Measurements from ENCODE around the gene SH3TC1. TPM values are rescaled to one million over a fixed set of nuclear protein-coding genes. Genes with fewer than 3 reads are reported as not detected.

SH3TC1 gene
- total RNA-seq, 1 donor from 2014 or later = 50.6 TPM

DNA sequence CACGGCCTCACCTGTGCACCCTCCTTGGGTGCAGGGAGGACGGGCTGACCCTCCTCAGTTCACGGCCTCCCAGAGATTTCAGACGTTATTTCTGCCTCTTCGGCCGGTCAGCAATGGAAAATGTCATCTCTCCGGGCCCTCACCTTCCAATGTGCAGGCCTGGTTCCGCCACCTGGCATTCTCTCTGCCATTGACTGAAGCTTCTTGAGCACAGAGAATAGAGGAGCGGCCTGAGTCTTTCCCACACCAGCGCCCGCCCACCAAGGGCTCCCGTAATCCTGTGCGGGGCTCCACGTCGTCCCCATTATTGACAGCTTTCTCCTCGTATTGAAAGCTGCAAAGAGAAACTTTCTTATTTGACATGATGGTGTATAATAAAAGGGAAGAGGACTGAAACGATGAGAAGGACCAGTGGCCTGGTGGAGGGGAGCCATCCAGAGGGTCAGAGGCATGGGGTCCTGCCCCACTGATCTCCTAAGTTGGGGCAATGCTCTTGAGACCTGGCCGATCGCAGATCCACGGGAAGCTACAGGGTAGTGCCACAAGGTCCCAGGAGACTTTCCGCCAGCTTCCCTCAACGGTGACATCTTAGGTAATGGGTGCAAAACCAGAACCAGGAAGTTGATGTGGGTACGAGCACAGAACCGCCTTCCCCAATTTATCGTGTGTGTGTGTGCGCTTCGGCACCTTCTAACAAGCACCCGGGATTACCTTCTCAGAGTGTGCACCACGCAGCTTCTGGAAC is 91.0 kb downstream of the SH3TC1 start:
- TF ChIP-seq POLR2AphosphoS5 (IDR thresholded peaks at IDR 0.05; ENCODE audit: insufficient read depth in 1 of 2, low read depth in 1 of 2) (no peak), POLR2A (IDR thresholded peaks at IDR 0.05) (no peak)
- TF ChIP-seq, protein P1, sequence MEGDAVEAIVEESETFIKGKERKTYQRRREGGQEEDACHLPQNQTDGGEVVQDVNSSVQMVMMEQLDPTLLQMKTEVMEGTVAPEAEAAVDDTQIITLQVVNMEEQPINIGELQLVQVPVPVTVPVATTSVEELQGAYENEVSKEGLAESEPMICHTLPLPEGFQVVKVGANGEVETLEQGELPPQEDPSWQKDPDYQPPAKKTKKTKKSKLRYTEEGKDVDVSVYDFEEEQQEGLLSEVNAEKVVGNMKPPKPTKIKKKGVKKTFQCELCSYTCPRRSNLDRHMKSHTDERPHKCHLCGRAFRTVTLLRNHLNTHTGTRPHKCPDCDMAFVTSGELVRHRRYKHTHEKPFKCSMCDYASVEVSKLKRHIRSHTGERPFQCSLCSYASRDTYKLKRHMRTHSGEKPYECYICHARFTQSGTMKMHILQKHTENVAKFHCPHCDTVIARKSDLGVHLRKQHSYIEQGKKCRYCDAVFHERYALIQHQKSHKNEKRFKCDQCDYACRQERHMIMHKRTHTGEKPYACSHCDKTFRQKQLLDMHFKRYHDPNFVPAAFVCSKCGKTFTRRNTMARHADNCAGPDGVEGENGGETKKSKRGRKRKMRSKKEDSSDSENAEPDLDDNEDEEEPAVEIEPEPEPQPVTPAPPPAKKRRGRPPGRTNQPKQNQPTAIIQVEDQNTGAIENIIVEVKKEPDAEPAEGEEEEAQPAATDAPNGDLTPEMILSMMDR (IDR thresholded peaks at IDR 0.05) = no peak
- DNase-seq (ENCODE audit: extremely low spot score in 2 of 2) = no peak
- H3K27me3 ChIP-seq = no peaks in the 10 kb centered on the region
- intact Hi-C loops (cut with DNase I) = no loop called here
- H3K27ac ChIP-seq = no peak overlapping the region
- H3K4me1 ChIP-seq = no peaks in the 10 kb centered on the region
- no peak overlapping the region for H3K4me3 ChIP-seq
- H3K9me3 ChIP-seq = no peaks in the 10 kb centered on the region
- peaks cover 0 to 7% of the 10 kb centered on the region in 2 donors for H3K36me3 ChIP-seq

DNA sequence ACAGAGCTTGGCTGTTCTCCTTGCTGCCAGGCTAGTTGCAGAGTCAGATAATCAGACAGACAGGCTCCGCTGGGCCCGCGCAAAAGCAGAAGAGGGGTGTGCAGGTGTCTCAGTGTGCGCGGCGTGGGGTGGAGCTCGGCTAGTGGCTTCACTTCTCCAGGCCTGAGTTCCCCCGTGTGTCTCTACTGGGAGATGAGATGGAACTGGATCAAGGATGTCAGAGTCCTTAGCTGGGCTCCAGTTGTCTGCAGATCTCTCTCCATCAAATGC is 91.5 kb downstream of the SH3TC1 start:
- intact Hi-C loops (cut with DNase I) = no loop called here
- H3K4me3 ChIP-seq = no peak overlapping the region
- TF ChIP-seq POLR2A (IDR thresholded peaks at IDR 0.05) (no peak), POLR2AphosphoS5 (IDR thresholded peaks at IDR 0.05; ENCODE audit: insufficient read depth in 1 of 2, low read depth in 1 of 2) (no peak)
- TF ChIP-seq, protein P1 (IDR thresholded peaks at IDR 0.05) = no peak
- no peaks in the 10 kb centered on the region for H3K9me3 ChIP-seq
- no peaks in the 10 kb centered on the region for H3K4me1 ChIP-seq
- H3K27me3 ChIP-seq = no peaks in the 10 kb centered on the region
- no peak overlapping the region for H3K27ac ChIP-seq
- DNase-seq (ENCODE audit: extremely low spot score in 2 of 2) = no peak
- peaks cover 0 to 7% of the 10 kb centered on the region in 2 donors for H3K36me3 ChIP-seq

Other genes starting within 250 kb of the SH3TC1 start
- gene ABLIM2, start 40.5 kb upstream of the SH3TC1 start, total RNA-seq = 15.5 TPM
- gene HTRA3, start 70.5 kb downstream of the SH3TC1 start, total RNA-seq = 33.1 TPM
- gene ACOX3, start 241.4 kb downstream of the SH3TC1 start, total RNA-seq = 46.9 TPM
- 19.2 TPM for gene TRMT44, start 241.5 kb downstream of the SH3TC1 start, total RNA-seq

Measured in vagina (tissue), 2 donors.